Subcutaneous preadipocyte (primary cell): ENCODE data around the gene ARFGEF3. TPM values are rescaled to one million over a fixed set of nuclear protein-coding genes. Genes with fewer than 3 reads are reported as not detected.

Experiments
- small RNA-seq: library from RNA; depleted of rRNA; stranded (forward); fragments of <200 nt; gene quantifications from one replicate; pipeline ENCODE3, GENCODE V24; 2012
- total RNA-seq: library from RNA; depleted of rRNA; stranded (reverse); fragments of >200 nt; gene quantifications from 2 replicates; pipeline ENCODE4 v1.2.3, GENCODE V29; 2012

Gene ARFGEF3
- total RNA-seq: under 0.01 and 0.20 TPM in 2 replicates

GRCh38 chr6:138161338-138162110, at the start of gene ARFGEF3:
Gene ARFGEF3, plus strand, starts transcription at chr6:138161939. Its CDS starts 148 bp downstream, at chr6:138162087.

GRCh38 chr6:138218449-138218848, 56.7 kb downstream of the ARFGEF3 start, which contains the start of gene PBOV1:
Gene PBOV1, minus strand, starts transcription at chr6:138218491. Its CDS starts 96 bp downstream, at chr6:138218395.

GRCh38 chr6:138377844-138378243, 216.1 kb downstream of the ARFGEF3 start, which contains the start of gene SMIM28:
Gene SMIM28, plus strand, starts transcription at chr6:138377905. Its CDS starts 168 bp downstream, at chr6:138378073.

Small RNA genes lying within 50 kb of the gene (small RNA-seq; reads per million reads assigned to genes)
- gene AL031003.1: not detected

Other genes starting within 250 kb of the ARFGEF3 start
- gene PERP, start 54.5 kb upstream of the ARFGEF3 start, total RNA-seq: 20.9 and 21.1 TPM in 2 replicates
- gene PBOV1, start 56.6 kb downstream of the ARFGEF3 start, total RNA-seq: not detected in 2 replicates
- not detected in 2 replicates for gene SMIM28, start 216.0 kb downstream of the ARFGEF3 start, total RNA-seq
- 15.8 and 33.0 TPM in 2 replicates for gene HEBP2, start 242.3 kb downstream of the ARFGEF3 start, total RNA-seq